ENCODE results near the gene DFFA. TPM values are rescaled to one million over a fixed set of nuclear protein-coding genes. Genes with fewer than 3 reads are reported as not detected.

Gene DFFA
- total RNA-seq, 1 experiment from 2014 or later: 45.2 TPM

- Mint-ChIP-seq H3K4me3 (ENCODE audit: low read depth, unreplicated experiment) (no peak overlapping the region), H3K27me3 (ENCODE audit: unreplicated experiment) (no peaks in the 10 kb centered on the region), H3K36me3 (ENCODE audit: insufficient read depth, unreplicated experiment) (peaks cover 32% of the 10 kb centered on the region), H3K4me1 (ENCODE audit: low read depth, unreplicated experiment) (no peaks in the 10 kb centered on the region), H3K9me3 (ENCODE audit: low read depth, unreplicated experiment) (no peaks in the 10 kb centered on the region), H3K27ac (ENCODE audit: unreplicated experiment) (no peak overlapping the region)
- BruUV-seq (replicated peaks): no TSS peak
- no peak for TF ChIP-seq CTCF (IDR thresholded peaks at IDR 0.05; ENCODE audit: unreplicated experiment)
- CTCF ChIA-PET: interaction anchor here (1.5 kb wide), 1 partner anchor 8 kb away, joined by 3 read pairs; the partner anchor contains the start of gene PGD
- DNase-seq: no peak
- intact Hi-C loops (cut with micrococcal nuclease; ENCODE audit: unreplicated experiment): no loop called here
These were observed 65.1 kb downstream of the DFFA start for GRCh38 chr1:10407201-10407600.

Other genes starting within 250 kb of the DFFA start
- gene PGD, start 73.5 kb downstream of the DFFA start, total RNA-seq (2022): 142 and 155 TPM in 2 replicates
- 18.0 and 21.3 TPM in 2 replicates for gene CENPS, start 42.1 kb downstream of the DFFA start, total RNA-seq (2022)
- 0.73 TPM in 1 of 2 replicates, not detected in the other for gene CORT, start 22.5 kb downstream of the DFFA start, total RNA-seq (2022)
- gene PEX14, start 2.4 kb upstream of the DFFA start, total RNA-seq (2022): 17.6 and 17.7 TPM in 2 replicates